ENCODE measurements around the gene MYH16. TPM values are rescaled to one million over a fixed set of nuclear protein-coding genes. Genes with fewer than 3 reads are reported as not detected.
"Not testable (repeated sequence)": the region's sequence is repeated elsewhere in the genome, so short reads cannot be mapped to it uniquely, and the experiment has no call there.

The MYH16 gene
- not detected for total RNA-seq

DNA sequence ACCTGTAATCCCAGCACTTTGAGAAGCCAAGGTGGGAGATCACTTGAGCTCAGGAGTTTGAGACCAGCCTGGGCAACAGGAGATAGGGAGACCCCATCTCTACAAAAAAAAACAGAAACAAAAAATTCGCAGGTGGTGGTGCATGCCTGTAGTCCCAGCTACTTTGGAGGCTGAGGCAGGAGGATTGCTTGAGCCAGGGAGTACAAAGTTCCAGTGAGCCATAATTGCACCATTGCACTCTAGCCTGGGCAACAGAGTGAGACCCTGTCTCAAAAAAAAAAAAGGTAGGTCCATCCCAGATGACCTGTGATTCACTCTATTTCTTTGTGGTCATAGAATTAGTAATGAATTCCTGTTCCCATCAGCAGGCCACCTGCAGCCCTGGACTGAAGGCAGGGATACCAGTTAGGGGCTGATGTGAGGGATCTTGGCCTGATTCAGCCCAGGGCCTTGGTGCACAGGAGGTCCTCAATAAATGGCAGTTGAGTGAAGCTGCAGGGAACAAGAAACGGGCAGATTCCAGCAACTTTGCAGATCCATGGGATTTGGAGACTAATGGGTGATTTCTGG lies at the start of gene MYH16:
MYH16 (plus strand) TSS at position 364 of the 570 bp plus-strand sequence.
- ATAC-seq = no peak
- WGBS, 2 donors (ENCODE audit: low coverage in 1 of 2) = 75 to 83% methylated on average over 1 to 2 of the region's 2 CpGs
- no peak within 1 kb of the TSS for H3K4me3 ChIP-seq
- TF ChIP-seq POLR2AphosphoS5 (IDR thresholded peaks at IDR 0.05) (no peak), POLR2A (IDR thresholded peaks at IDR 0.05) (no peak)
- H3K36me3 ChIP-seq = no peaks in the 10 kb centered on the region
- H3K9me3 ChIP-seq = no peaks in the 10 kb centered on the region
- H3K4me1 ChIP-seq = no peaks in the 10 kb centered on the region
- peaks cover 11% of the 10 kb centered on the region for H3K27me3 ChIP-seq
- no peak within 1 kb of the TSS for H3K27ac ChIP-seq

DNA sequence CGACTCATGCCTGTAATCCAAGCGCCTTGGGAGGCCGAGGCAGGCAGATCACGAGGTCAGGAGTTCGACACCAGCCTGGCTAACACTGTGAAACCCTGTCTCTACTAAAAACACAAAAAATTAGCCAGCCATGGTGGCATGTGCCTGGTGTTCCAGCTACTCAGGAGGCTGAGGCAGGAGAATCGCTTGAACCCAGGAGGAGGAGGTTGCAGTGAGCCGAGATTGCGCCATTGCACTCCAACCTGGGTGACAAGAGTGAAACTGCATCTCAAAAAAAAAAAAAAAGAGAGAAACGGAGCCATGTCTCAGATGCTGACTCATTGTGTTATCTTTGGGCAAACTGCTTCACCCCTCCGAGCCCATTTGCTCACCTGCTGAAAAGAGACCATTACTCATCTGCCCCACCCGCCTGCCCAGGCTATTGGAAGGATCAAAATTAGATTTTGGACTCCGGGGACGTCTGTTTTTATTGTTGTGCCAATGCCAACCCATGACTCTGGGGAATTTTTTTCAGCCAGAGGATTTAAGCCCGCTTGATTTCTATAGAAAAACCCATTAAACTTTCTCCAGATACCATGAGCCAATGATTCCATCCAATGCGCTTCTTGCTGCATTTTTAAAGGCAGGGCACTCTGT lies 48.3 kb upstream of the MYH16 start:
- not testable (repeated sequence) for H3K4me3 ChIP-seq, H3K27me3 ChIP-seq, ATAC-seq, H3K4me1 ChIP-seq, H3K9me3 ChIP-seq, H3K27ac ChIP-seq, H3K36me3 ChIP-seq
- WGBS, 2 donors (ENCODE audit: low coverage in 1 of 2) = 61 to 63% methylated on average over 12 to 14 of the region's 15 CpGs

DNA sequence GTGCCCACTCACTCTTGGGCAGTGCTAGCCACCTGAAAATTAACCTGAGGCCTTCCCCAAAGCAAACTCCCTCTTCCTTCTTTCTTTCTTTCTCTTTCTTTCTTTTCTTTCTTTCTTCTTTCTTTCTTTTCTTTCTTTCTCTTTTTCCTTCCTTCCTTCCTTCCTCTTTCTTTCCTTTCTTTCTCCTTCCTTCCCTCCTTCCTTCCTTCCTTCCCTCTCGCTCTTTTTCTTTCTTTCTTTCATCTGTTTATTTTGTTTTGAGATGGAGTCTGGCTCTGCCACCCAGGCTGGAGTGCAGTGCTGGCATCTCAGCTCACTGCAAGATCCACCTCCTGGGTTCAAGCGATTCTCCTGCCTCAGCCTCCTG lies 47.8 kb upstream of the MYH16 start:
- 60% methylated on average over 1 of the region's 2 CpGs; no CpG with 5 or more reads in 1 of the 2 donors for WGBS, 2 donors (ENCODE audit: low coverage in 1 of 2)
- no peak for ATAC-seq
- H3K9me3 ChIP-seq = no peaks in the 10 kb centered on the region

DNA sequence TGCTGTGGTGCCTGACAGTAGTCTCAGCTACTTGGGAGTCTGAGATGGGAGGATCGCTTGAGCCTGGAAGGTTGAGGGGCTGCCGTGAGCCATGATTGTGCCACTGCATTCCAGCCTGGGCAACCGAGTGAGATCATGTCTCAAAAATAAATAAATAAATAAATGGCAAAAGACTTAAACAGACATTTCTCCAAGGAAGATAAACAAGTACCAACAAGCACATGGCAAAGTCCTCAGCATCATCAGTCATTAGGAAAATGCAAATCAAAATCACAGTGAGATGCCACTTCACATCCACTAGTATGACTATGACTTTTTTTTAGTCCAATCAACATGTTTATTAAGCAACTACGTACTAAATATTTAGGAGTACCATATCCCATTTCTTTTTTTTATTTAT lies 43.4 kb upstream of the MYH16 start:
- Histone ChIP-seq H3K4me3 (no peak overlapping the region), H3K36me3 (no peaks in the 10 kb centered on the region), H3K9me3 (no peaks in the 10 kb centered on the region), H3K27ac (no peak overlapping the region), H3K27me3 (no peaks in the 10 kb centered on the region), H3K4me1 (no peaks in the 10 kb centered on the region)
- no peak for ATAC-seq
- 65 to 67% methylated on average over 4 of the region's 4 CpGs for WGBS, 2 donors (ENCODE audit: low coverage in 1 of 2)
- TF ChIP-seq POLR2AphosphoS5 (IDR thresholded peaks at IDR 0.05) = no peak
- TF ChIP-seq, protein P1, sequence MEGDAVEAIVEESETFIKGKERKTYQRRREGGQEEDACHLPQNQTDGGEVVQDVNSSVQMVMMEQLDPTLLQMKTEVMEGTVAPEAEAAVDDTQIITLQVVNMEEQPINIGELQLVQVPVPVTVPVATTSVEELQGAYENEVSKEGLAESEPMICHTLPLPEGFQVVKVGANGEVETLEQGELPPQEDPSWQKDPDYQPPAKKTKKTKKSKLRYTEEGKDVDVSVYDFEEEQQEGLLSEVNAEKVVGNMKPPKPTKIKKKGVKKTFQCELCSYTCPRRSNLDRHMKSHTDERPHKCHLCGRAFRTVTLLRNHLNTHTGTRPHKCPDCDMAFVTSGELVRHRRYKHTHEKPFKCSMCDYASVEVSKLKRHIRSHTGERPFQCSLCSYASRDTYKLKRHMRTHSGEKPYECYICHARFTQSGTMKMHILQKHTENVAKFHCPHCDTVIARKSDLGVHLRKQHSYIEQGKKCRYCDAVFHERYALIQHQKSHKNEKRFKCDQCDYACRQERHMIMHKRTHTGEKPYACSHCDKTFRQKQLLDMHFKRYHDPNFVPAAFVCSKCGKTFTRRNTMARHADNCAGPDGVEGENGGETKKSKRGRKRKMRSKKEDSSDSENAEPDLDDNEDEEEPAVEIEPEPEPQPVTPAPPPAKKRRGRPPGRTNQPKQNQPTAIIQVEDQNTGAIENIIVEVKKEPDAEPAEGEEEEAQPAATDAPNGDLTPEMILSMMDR (IDR thresholded peaks at IDR 0.05) = no peak
- no peak for TF ChIP-seq POLR2A (IDR thresholded peaks at IDR 0.05)
- TF ChIP-seq EP300 (IDR thresholded peaks at IDR 0.05) = no peak

More for the DNA sequence above, 47.8 kb upstream of the MYH16 start:
- TF ChIP-seq, protein P1 (IDR thresholded peaks at IDR 0.05) = no peak
- no peak for TF ChIP-seq EP300 (IDR thresholded peaks at IDR 0.05)
- Histone ChIP-seq H3K27me3 (no peaks in the 10 kb centered on the region), H3K36me3 (no peaks in the 10 kb centered on the region), H3K4me3 (no peak overlapping the region), H3K27ac (no peak overlapping the region), H3K4me1 (no peaks in the 10 kb centered on the region)

DNA sequence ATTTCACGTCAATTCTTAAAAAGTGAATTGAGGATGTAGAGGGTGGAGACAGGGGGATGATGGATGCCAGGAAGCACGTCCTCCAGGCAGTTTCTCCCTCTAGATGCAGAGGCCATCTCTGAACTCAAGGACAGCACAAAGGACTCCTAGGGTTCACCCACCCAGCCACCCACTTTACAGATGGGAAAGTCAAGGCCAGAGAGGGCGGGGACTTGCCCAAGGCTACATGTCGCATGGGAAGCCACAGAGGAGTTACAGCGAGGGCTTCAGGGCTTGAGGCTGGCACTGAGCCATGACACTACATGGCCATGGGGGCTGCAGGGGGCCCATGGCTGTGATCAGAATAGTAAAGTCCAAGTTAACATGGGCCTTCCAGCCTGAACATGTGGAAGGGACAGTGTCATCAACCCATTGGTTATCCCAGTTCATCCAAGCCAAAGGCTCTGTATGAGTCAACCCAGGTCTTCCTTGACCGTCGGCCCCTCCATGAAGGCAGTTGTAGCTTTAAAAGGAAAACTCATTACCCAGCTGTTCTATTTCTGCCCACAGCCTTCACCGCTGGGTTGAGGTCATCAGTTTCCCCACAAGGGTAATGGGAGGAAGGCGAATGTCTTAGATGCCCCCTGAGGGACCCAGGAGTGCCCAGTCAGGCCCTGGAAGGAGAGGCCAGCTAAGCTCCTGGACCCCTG lies 40.4 kb upstream of the MYH16 start:
- no peak overlapping the region for H3K4me3 ChIP-seq
- ATAC-seq = no peak
- WGBS, 2 donors (ENCODE audit: low coverage in 1 of 2) = 75 to 90% methylated on average over 2 to 4 of the region's 9 CpGs

DNA sequence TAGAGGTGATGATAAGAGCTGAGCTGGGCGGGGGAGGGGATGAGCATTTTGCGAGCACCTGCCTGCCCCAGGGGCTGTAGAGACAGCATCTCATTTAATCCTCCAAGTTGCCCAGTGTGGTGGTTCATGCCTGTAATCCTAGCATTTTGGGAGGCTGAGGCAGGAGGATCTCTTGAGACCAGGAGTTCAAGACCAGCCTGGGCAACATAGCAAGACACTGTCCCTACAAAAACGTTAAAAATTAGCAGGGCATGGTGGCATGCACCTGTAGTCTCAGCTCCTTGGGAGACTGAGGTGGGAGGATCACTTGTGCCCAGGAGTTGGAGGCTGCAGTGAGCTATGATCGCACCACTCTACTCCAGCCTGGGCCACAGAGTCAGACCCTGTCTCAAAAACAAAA lies 39.7 kb upstream of the MYH16 start:
- WGBS, 2 donors (ENCODE audit: low coverage in 1 of 2) = 88 to 90% methylated on average over 2 to 3 of the region's 4 CpGs
- H3K36me3 ChIP-seq, H3K9me3 ChIP-seq, ATAC-seq, H3K27ac ChIP-seq, H3K27me3 ChIP-seq, H3K4me1 ChIP-seq, H3K4me3 ChIP-seq: not testable (repeated sequence)

More for the DNA sequence above, 40.4 kb upstream of the MYH16 start:
- Histone ChIP-seq H3K9me3 (peaks cover 0 to 2% (median 0%) of the 10 kb centered on the region in 3 donors), H3K36me3 (no peaks in the 10 kb centered on the region), H3K27ac (no peak overlapping the region), H3K4me1 (no peaks in the 10 kb centered on the region), H3K27me3 (no peaks in the 10 kb centered on the region)
- TF ChIP-seq, protein P1 (IDR thresholded peaks at IDR 0.05) = no peak
- no peak for TF ChIP-seq POLR2AphosphoS5 (IDR thresholded peaks at IDR 0.05)
- TF ChIP-seq EP300 (IDR thresholded peaks at IDR 0.05) = no peak
- no peak for TF ChIP-seq POLR2A (IDR thresholded peaks at IDR 0.05)

Data from gastroesophageal sphincter (tissue), 4 donors.